HCT116 (cell line): Measurements from ENCODE around the gene GRIA4. TPM values are rescaled to one million over a fixed set of nuclear protein-coding genes. Genes with fewer than 3 reads are reported as not detected.

ENCODE experiments used
- ATAC-seq: fragments of 200-7000 bp; cut with Tn5 transposase; 2 replicates; pipeline ENCODE4 v1.9.1; 2020; ENCODE audit warnings: mild to moderate bottlenecking, moderate library complexity
- BruUV-seq: library from RNA; stranded (reverse); fragments of 400-500 nt; replicated peaks from 2 replicates; lab custom pipeline; 2021; lab: Mats Ljungman, UMichigan
- CTCF ChIA-PET: fragments of 300-600 bp; sonication (Branson Sonifier 250); formaldehyde crosslinking; loops from one replicate; lab custom pipeline; 2021; ENCODE audit warnings: antibody characterized with exemption; lab: Charles Lee
- POLR2A ChIA-PET: fragments of 300-600, 350-600 bp; sonication (Branson Sonifier 250); formaldehyde crosslinking; loops from one replicate; lab custom pipeline; 2021; ENCODE audit warnings: antibody characterized with exemption; lab: Charles Lee
- RAD21 ChIA-PET, 2 experiments: fragments of 300-600 bp; sonication (Branson Sonifier 250); formaldehyde crosslinking; loops; one replicate each; lab custom pipeline; 2023; ENCODE audit warnings: low total read pairs in 2 of 2; ENCODE audit not compliant: uncharacterized antibody in 2 of 2, unreplicated experiment in 2 of 2, low non-redundant PET in 1 of 2; lab: Charles Lee
- DNase-seq: peaks from one replicate; pipeline ENCODE4 v3.0.0-alpha.2; 2010; ENCODE audit warnings: low read depth, low spot score
- H2AFZ ChIP-seq: fragments of 200-600 bp; shearing (Covaris generic), sonication (generic); 2 replicates; pipeline ENCODE4 v1.6.1; 2017; ENCODE audit warnings: low read depth, mixed run types, mixed read lengths, antibody characterized with exemption, low read length; ENCODE audit not compliant: poor library complexity, severe bottlenecking
- H3K27ac ChIP-seq: 2 replicates; pipeline ENCODE4 v1.5.1; 2012; ENCODE audit warnings: low read depth, low read length
- H3K27me3 ChIP-seq: fragments of 200-600 bp; sonication (generic); 2 replicates; pipeline ENCODE4 v1.6.1; 2016; ENCODE audit warnings: mixed run types, low read length, mixed read lengths; ENCODE audit not compliant: insufficient read depth
- H3K36me3 ChIP-seq, 2 experiments: fragments of 200-500 bp in 1 of 2; fragments of 200-600 bp in 1 of 2; sonication (Bioruptor generic) in 1 of 2; sonication (generic) in 1 of 2; 2 replicates each; pipeline versions ENCODE4 v1.5.1 to v1.6.1; 2014 to 2016; ENCODE audit warnings: low read length in 2 of 2, inconsistent platforms in 1 of 2, mixed read lengths in 1 of 2, mixed run types in 1 of 2; ENCODE audit not compliant: insufficient read depth in 2 of 2, control insufficient read depth in 1 of 2
- H3K4me1 ChIP-seq, 2 experiments: fragments of 200-600 bp in 1 of 2; sonication (generic) in 1 of 2; 2 replicates each; pipeline versions ENCODE4 v1.5.1 to v1.6.1; 2012 to 2017; ENCODE audit warnings: low read length in 2 of 2, inconsistent platforms in 1 of 2, mild to moderate bottlenecking in 1 of 2, mixed read lengths in 1 of 2, mixed run types in 1 of 2, moderate library complexity in 1 of 2; ENCODE audit not compliant: insufficient read depth in 2 of 2, control insufficient read depth in 1 of 2
- H3K4me2 ChIP-seq: fragments of 200-600 bp; sonication (generic); 2 replicates; pipeline ENCODE4 v1.6.1; 2017; ENCODE audit warnings: mixed run types, low read length, mixed read lengths
- H3K4me3 ChIP-seq, 2 experiments: fragments of 200-600 bp in 1 of 2; sonication (generic) in 1 of 2; replicated peaks in 1 of 2; 2 replicates each; pipeline ENCODE4 v1.5.1; 2011 to 2016; ENCODE audit warnings: low read length in 2 of 2, control low read depth in 1 of 2, low read depth in 1 of 2, mild to moderate bottlenecking in 1 of 2, mixed read lengths in 1 of 2, mixed run types in 1 of 2
- H3K79me2 ChIP-seq: fragments of 200-600 bp; sonication (generic); 2 replicates; pipeline ENCODE4 v1.6.1; 2017; ENCODE audit warnings: mild to moderate bottlenecking, mixed run types, low read length, moderate library complexity, mixed read lengths; ENCODE audit not compliant: insufficient read depth
- H3K9ac ChIP-seq: fragments of 200-600 bp; sonication (generic); 2 replicates; pipeline ENCODE4 v1.6.1; 2016; ENCODE audit warnings: low read length, mixed read lengths
- H3K9me2 ChIP-seq: fragments of 200-600 bp; sonication (generic), shearing (Covaris generic); 2 replicates; pipeline ENCODE4 v1.6.1; 2017; ENCODE audit warnings: mixed run types, mild to moderate bottlenecking, moderate library complexity; ENCODE audit not compliant: insufficient read depth
- H3K9me3 ChIP-seq, 2 experiments: fragments of 200-500 bp in 1 of 2; fragments of 200-600 bp in 1 of 2; sonication (Bioruptor generic) in 1 of 2; sonication (generic) in 1 of 2; 2 replicates each; pipeline ENCODE4 v1.6.1; 2014 to 2017; ENCODE audit warnings: low read length in 2 of 2, mixed read lengths in 2 of 2, inconsistent platforms in 1 of 2, low read depth in 1 of 2, mild to moderate bottlenecking in 1 of 2, mixed run types in 1 of 2, moderate library complexity in 1 of 2; ENCODE audit not compliant: control insufficient read depth in 1 of 2, insufficient read depth in 1 of 2
- H4K20me1 ChIP-seq: fragments of 200-600 bp; sonication (generic), shearing (Covaris generic); 2 replicates; pipeline ENCODE4 v1.6.1; 2017; ENCODE audit warnings: mixed run types, mild to moderate bottlenecking, moderate library complexity; ENCODE audit not compliant: insufficient read depth
- ATF3 ChIP-seq: IDR thresholded peaks from 2 replicates; pipeline ENCODE4 v1.6.1; 2012
- CBX3 ChIP-seq: IDR thresholded peaks from 2 replicates; pipeline ENCODE4 v1.6.1; 2012; ENCODE audit warnings: low read depth
- CEBPB ChIP-seq: IDR thresholded peaks from 2 replicates; pipeline ENCODE4 v1.6.1; 2012; ENCODE audit warnings: low read depth
- EGR1 ChIP-seq: IDR thresholded peaks from 2 replicates; pipeline ENCODE4 v1.6.1; 2012; ENCODE audit warnings: low read depth
- ELF1 ChIP-seq: IDR thresholded peaks from 2 replicates; pipeline ENCODE4 v1.6.1; 2012; ENCODE audit warnings: low read depth, borderline replicate concordance
- EZH2 ChIP-seq: fragments of 200-600 bp; sonication (generic); IDR thresholded peaks from 2 replicates; pipeline ENCODE4 v1.6.1; 2017; ENCODE audit warnings: antibody characterized with exemption, mixed run types
- FOSL1 ChIP-seq: IDR thresholded peaks from 2 replicates; pipeline ENCODE4 v1.6.1; 2012; ENCODE audit warnings: low read depth
- MAX ChIP-seq: IDR thresholded peaks from 2 replicates; pipeline ENCODE4 v1.6.1; 2012
- POLR2A ChIP-seq: IDR thresholded peaks from 2 replicates; pipeline ENCODE4 v1.7.0; 2011; ENCODE audit warnings: borderline replicate concordance; ENCODE audit not compliant: insufficient read depth, insufficient read length; ENCODE audit errors: extremely low read depth
- POLR2AphosphoS5 ChIP-seq: IDR thresholded peaks from 2 replicates; pipeline ENCODE4 v1.6.1; 2011; ENCODE audit warnings: mild to moderate bottlenecking, low read depth, low read length, moderate library complexity
- RAD21 ChIP-seq: IDR thresholded peaks from 2 replicates; pipeline ENCODE4 v1.6.1; 2012; ENCODE audit warnings: low read depth, mild to moderate bottlenecking
- SIN3A ChIP-seq: IDR thresholded peaks from 2 replicates; pipeline ENCODE4 v1.6.1; 2012; ENCODE audit warnings: low read depth
- SRF ChIP-seq: IDR thresholded peaks from 2 replicates; pipeline ENCODE4 v1.6.1; 2012; ENCODE audit warnings: low read depth
- TCF7L2 ChIP-seq: IDR thresholded peaks from 2 replicates; pipeline ENCODE4 v1.7.0; 2011; ENCODE audit warnings: borderline replicate concordance, inconsistent platforms; ENCODE audit not compliant: insufficient read depth, insufficient read length; ENCODE audit errors: extremely low read depth
- YY1 ChIP-seq: IDR thresholded peaks from 2 replicates; pipeline ENCODE4 v1.6.1; 2011; ENCODE audit warnings: low read length, low read depth, moderate library complexity, mild to moderate bottlenecking; ENCODE audit not compliant: insufficient replicate concordance; ENCODE audit errors: extremely low read depth
- ZFX ChIP-seq: fragments of 450-650 bp; IDR thresholded peaks from 2 replicates; pipeline ENCODE4 v1.6.1; 2017
- ZNF274 ChIP-seq: fragments of 200-500 bp; sonication (Bioruptor generic); IDR thresholded peaks from 2 replicates; pipeline ENCODE4 v1.6.1; 2014; ENCODE audit warnings: mild to moderate bottlenecking, low read depth, low read length, inconsistent platforms
- intact Hi-C: fragments of 100-400 bp; cut with micrococcal nuclease; formaldehyde crosslinking; loops from 2 replicates; pipeline ENCODE4 v1.10.0; 2022
- total RNA-seq: library from RNA; stranded (reverse); gene quantifications from one replicate; pipeline ENCODE4 v1.2.1, GENCODE V29; 2021; ENCODE audit not compliant: unreplicated experiment
- TF ChIP-seq, protein P1 (sequence below): IDR thresholded peaks from 2 replicates; pipeline ENCODE4 v1.6.1; 2012; ENCODE audit warnings: low read depth

The GRIA4 gene
- total RNA-seq, 1 experiment from 2014 or later, result not detected

DNA sequence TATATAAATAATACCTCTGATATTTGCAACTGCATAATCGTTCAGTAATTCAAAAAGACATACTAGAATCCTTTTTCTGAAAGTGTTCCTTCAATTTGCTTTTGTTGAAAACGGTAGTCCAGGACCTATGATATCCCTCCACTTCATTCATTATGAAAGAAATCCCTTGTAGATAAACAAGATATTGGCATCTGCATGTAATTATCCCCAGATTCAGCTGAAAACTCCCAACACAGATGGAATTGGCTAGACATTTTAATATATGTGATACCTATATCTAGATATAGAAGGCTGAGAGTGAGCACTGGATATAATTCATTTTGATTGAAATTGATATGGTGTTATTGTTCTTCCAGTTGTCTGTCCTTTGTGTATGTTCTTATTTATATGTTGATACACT is 302.8 kb downstream of the GRIA4 start:
- CTCF ChIA-PET, result no interaction called here
- H3K4me2 ChIP-seq, result no peak overlapping the region
- H3K27ac ChIP-seq, result no peak overlapping the region
- TF ChIP-seq, protein P1, sequence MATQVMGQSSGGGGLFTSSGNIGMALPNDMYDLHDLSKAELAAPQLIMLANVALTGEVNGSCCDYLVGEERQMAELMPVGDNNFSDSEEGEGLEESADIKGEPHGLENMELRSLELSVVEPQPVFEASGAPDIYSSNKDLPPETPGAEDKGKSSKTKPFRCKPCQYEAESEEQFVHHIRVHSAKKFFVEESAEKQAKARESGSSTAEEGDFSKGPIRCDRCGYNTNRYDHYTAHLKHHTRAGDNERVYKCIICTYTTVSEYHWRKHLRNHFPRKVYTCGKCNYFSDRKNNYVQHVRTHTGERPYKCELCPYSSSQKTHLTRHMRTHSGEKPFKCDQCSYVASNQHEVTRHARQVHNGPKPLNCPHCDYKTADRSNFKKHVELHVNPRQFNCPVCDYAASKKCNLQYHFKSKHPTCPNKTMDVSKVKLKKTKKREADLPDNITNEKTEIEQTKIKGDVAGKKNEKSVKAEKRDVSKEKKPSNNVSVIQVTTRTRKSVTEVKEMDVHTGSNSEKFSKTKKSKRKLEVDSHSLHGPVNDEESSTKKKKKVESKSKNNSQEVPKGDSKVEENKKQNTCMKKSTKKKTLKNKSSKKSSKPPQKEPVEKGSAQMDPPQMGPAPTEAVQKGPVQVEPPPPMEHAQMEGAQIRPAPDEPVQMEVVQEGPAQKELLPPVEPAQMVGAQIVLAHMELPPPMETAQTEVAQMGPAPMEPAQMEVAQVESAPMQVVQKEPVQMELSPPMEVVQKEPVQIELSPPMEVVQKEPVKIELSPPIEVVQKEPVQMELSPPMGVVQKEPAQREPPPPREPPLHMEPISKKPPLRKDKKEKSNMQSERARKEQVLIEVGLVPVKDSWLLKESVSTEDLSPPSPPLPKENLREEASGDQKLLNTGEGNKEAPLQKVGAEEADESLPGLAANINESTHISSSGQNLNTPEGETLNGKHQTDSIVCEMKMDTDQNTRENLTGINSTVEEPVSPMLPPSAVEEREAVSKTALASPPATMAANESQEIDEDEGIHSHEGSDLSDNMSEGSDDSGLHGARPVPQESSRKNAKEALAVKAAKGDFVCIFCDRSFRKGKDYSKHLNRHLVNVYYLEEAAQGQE, result no peak
- TF ChIP-seq ELF1 (no peak), YY1 (no peak), MAX (no peak), ZNF274 (no peak)
- no peaks in the 10 kb centered on the region; the same call in 1 of the 2 replicates for H3K9me2 ChIP-seq
- no peaks in the 10 kb centered on the region for H3K27me3 ChIP-seq
- H3K36me3 ChIP-seq, result no peaks in the 10 kb centered on the region
- no peak for ATAC-seq
- no peak for DNase-seq
- H3K79me2 ChIP-seq, result no peaks in the 10 kb centered on the region
- H3K9ac ChIP-seq, result no peak overlapping the region
- POLR2A ChIA-PET, result no interaction called here
- no peak overlapping the region for H3K4me3 ChIP-seq
- intact Hi-C loops, result no loop called here
- RAD21 ChIA-PET, result no interaction called here
- no peak overlapping the region for H2AFZ ChIP-seq
- H3K4me1 ChIP-seq, result no peaks in the 10 kb centered on the region
- BruUV-seq, result no TSS peak
- no peaks in the 10 kb centered on the region for H3K9me3 ChIP-seq
- H4K20me1 ChIP-seq, result no peaks in the 10 kb centered on the region

DNA sequence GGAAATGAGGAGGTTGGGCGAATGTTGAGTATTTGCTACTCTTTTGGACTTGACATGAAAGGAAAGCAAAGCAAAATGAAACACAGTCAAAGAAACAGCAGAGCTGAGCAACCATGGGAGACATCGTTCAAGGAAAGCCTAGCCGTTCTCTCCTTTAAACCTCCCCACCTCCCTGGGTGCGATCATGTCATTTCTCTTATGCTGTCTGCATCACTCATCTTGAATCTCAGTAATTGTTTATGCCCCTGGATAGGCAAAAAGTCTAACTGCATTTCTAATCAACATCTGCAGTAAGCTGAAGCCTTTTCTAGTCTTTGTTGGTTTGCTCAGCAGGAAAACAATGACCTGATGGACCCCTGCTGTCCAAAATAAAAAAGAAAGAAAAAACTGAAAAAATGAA is 305.1 kb downstream of the GRIA4 start:
- DNase-seq (no peak), ATAC-seq (no peak)
- Histone ChIP-seq H3K9me3 (no peaks in the 10 kb centered on the region), H3K4me2 (no peak overlapping the region), H2AFZ (no peak overlapping the region), H3K27me3 (no peaks in the 10 kb centered on the region), H3K36me3 (no peaks in the 10 kb centered on the region), H3K4me3 (no peak overlapping the region), H3K9me2 (no peaks in the 10 kb centered on the region; the same call in 1 of the 2 replicates), H3K79me2 (no peaks in the 10 kb centered on the region), H4K20me1 (no peaks in the 10 kb centered on the region), H3K4me1 (no peaks in the 10 kb centered on the region), H3K9ac (no peak overlapping the region), H3K27ac (no peak overlapping the region)
- no peak for TF ChIP-seq RAD21
- no peak for TF ChIP-seq EZH2
- no peak for TF ChIP-seq ZFX
- TF ChIP-seq POLR2AphosphoS5, result no peak
- no peak for TF ChIP-seq FOSL1
- TF ChIP-seq ATF3, result no peak
- TF ChIP-seq SRF, result no peak
- no peak for TF ChIP-seq TCF7L2
- TF ChIP-seq CBX3, result no peak
- TF ChIP-seq EGR1, result no peak
- TF ChIP-seq POLR2A, result no peak
- TF ChIP-seq MAX, result no peak
- no peak for TF ChIP-seq SIN3A
- TF ChIP-seq CEBPB, result no peak
- TF ChIP-seq ELF1, result no peak
- BruUV-seq, result no TSS peak
- intact Hi-C loops, result no loop called here
- POLR2A ChIA-PET, result no interaction called here
- RAD21 ChIA-PET, result no interaction called here
- CTCF ChIA-PET, result no interaction called here
